A673 (cell line): ENCODE measurements around the gene HDDC2.

Experiments
- CTCF ChIP-seq: fragments of 300-800, 200-600 bp; sonication (generic); conservative IDR thresholded peaks from 2 replicates; pipeline ENCODE4 v1.5.1; 2017; ENCODE audit warnings: low read depth, mild to moderate bottlenecking, antibody characterized with exemption, low read length, moderate library complexity, mixed read lengths
- EZH2 ChIP-seq: fragments of 200-600 bp; sonication (generic); IDR thresholded peaks from 2 replicates; pipeline ENCODE4 v1.6.1; 2017; ENCODE audit warnings: borderline replicate concordance, low read depth, mild to moderate bottlenecking, mixed read lengths, antibody characterized with exemption, low read length; ENCODE audit not compliant: poor library complexity, severe bottlenecking

- no peak for TF ChIP-seq CTCF
- TF ChIP-seq EZH2 = no peak
Measured at GRCh38 chr6:125301435-125302391, at the start of gene HDDC2.
